ACC112 (cell line): Measurements from ENCODE around the gene ACOX3.

Experiments
- H2AFZ ChIP-seq: fragments of 200-600 bp; sonication (generic); one replicate; pipeline ENCODE4 v1.6.0; 2017; ENCODE audit warnings: antibody characterized with exemption, low read length; ENCODE audit not compliant: unreplicated experiment
- H3K27ac ChIP-seq: fragments of 200-600 bp; sonication (generic); 2 replicates; pipeline ENCODE4 v1.5.1; 2014; ENCODE audit warnings: low read depth, mild to moderate bottlenecking, antibody characterized with exemption, low read length, moderate library complexity
- H3K27me3 ChIP-seq: fragments of 200-600 bp; sonication (generic); 2 replicates; pipeline ENCODE4 v1.6.1; 2014; ENCODE audit warnings: mild to moderate bottlenecking, antibody characterized with exemption, low read length, moderate library complexity, mixed read lengths; ENCODE audit not compliant: insufficient read depth
- H3K36me3 ChIP-seq: fragments of 200-600 bp; sonication (generic); 2 replicates; pipeline ENCODE4 v1.6.1; 2016; ENCODE audit warnings: mild to moderate bottlenecking, antibody characterized with exemption, low read length, moderate library complexity, mixed read lengths; ENCODE audit not compliant: insufficient read depth
- H3K4me1 ChIP-seq: fragments of 200-600 bp; sonication (generic); one replicate; pipeline ENCODE4 v1.6.1; 2016; ENCODE audit warnings: low read length, mixed read lengths; ENCODE audit not compliant: insufficient read depth, unreplicated experiment, control insufficient read depth
- H3K4me3 ChIP-seq: fragments of 200-600 bp; sonication (generic); 2 replicates; pipeline ENCODE4 v1.5.1; 2014; ENCODE audit warnings: mild to moderate bottlenecking, low read depth, low read length
- H3K79me2 ChIP-seq: fragments of 200-600 bp; sonication (generic); one replicate; pipeline ENCODE4 v1.6.0; 2016; ENCODE audit warnings: low read length; ENCODE audit not compliant: control insufficient read depth, unreplicated experiment, insufficient read depth

Gene ACOX3

DNA sequence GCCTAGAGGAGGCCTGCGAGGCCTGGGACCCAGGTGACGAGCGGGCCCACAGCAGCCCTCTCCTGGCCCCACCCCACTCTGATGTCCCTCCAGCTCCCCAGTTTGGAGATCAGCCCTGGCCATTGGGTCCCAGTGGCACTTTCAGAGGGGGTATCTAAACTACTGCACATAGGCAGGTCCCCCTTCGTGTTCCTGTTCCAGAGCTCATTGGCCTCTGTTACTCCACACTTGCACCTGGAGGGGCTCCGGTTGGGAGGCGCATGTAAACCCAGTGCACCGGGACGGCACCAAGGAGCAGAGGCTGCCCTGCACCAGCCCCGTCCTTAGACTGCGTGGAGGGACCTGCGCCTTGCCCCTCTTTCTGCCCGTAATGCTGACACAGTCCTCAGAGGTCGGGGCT, 34.3 kb upstream of the ACOX3 start:
- Histone ChIP-seq H3K79me2 (no peaks in the 10 kb centered on the region), H3K36me3 (no peaks in the 10 kb centered on the region)

DNA sequence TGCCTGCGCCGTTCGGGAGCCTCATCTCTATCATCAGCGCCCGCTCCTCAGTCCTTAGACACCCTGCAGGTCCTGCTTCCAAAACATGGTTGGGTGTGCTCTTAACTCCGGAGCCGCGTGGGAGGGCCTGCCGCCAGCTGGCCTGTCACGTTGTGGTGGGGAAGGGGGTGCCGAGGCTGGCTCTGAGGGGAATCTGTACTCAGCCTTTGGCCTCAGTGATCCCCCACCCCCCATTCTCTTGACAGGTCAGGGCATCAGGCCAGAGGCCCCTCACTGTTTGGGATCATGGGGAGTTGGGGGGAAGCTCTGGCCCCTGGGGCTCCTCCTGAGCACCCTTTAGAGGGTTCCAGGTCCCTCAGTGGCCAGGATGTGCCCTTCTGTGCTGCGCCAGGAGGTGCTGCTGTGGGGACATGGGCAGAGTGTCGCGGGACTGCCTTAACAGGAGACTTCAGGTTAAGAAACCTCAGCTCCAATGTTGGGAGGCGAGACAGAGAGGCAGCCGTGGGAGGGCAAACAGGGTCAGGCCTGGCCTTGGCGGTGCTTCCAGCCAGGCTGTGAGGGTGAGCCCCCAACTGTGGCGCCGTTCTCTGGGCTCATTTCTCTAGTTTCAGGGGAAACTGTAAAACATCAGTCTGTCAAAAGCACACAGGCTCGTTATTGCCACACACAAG, 33.5 kb upstream of the ACOX3 start:
- Histone ChIP-seq H3K79me2 (no peaks in the 10 kb centered on the region), H3K4me1 (peaks cover 25% of the 10 kb centered on the region), H3K36me3 (peaks cover 3% of the 10 kb centered on the region; the same call in 1 of the 2 replicates), H3K27ac (peak overlapping the region; percentile 92), H3K4me3 (peak overlapping the region; percentile 36; the same call in 1 of the 2 replicates), H2AFZ (no peak overlapping the region), H3K27me3 (no peaks in the 10 kb centered on the region)

More for the DNA sequence above, 34.3 kb upstream of the ACOX3 start:
- H3K4me3 ChIP-seq: no peak overlapping the region
- H2AFZ ChIP-seq: no peak overlapping the region
- no peaks in the 10 kb centered on the region for H3K27me3 ChIP-seq
- H3K27ac ChIP-seq: no peak overlapping the region
- peaks cover 25% of the 10 kb centered on the region for H3K4me1 ChIP-seq

DNA sequence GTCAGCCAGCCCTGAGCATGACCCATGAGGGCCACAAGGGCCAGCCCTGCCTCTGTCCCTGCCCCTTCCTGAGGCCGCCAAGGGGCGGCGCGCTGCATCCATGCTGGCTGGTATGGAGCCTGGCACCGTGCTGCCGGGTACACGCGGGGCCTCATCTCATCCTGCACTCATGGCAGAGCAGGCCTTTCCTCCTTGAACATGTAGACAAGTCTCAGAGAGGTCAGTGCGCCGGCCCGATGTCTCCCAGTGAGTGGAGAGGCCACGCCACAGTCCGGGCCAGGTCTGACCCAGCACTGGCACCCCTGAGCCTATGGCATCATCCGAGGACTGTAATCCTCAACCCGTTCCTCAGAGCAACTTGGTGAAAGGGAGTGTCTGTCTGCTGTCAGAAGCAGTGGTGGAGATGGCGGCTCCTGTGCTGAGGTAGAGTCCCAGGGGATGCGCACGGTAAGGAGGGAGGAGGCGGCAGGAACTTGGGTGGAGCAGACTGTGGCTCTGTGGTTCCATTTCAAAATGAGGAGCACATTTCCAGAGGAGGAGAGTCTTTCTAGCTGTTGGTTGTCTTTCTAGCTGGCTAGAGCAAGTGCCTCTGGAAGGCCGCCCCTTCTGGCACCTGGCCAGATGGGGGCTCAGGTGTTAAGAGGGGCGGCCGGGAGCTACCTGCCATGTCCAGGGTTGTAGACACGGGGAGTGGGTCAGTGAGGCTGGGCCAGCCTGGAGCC, 32.8 kb upstream of the ACOX3 start:
- Histone ChIP-seq H3K4me3 (peak overlapping the region; percentile 36; the same call in 1 of the 2 replicates), H3K27me3 (no peaks in the 10 kb centered on the region), H2AFZ (peak overlapping the region; percentile 43), H3K79me2 (no peaks in the 10 kb centered on the region), H3K36me3 (peaks cover 5% of the 10 kb centered on the region; the same call in 1 of the 2 replicates), H3K4me1 (peaks cover 23% of the 10 kb centered on the region), H3K27ac (peak overlapping the region; percentile 92)

DNA sequence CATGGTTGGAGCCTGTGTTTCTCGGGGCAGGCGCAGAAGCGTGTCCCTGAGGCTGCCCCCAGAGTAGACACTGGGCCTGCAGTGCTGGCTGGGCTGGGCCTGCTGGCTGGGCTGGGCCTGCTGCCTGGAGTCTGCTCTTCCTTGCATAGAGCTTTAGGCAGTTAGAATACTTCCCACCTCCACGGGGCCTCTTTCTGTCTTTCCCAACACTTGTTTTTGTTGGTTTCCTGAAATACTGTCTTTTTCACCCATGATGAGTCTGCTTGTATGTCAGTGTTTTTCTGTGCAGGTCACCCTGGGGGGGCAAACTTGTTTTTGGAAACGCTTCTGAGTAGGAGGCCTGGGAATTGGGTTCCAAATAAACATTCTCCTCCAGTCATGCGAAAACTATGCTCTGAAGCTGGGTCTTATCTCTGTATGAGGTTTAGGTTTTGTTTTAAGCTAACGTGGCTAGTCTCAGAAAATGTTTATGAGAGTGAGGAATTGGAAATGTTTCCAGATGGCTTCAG, 32.2 kb upstream of the ACOX3 start:
- peaks cover 23% of the 10 kb centered on the region for H3K4me1 ChIP-seq
- H3K36me3 ChIP-seq: peaks cover 5% of the 10 kb centered on the region; the same call in 1 of the 2 replicates
- H2AFZ ChIP-seq: no peak overlapping the region
- no peaks in the 10 kb centered on the region for H3K27me3 ChIP-seq
- H3K4me3 ChIP-seq: 0 out of 2 replicates have a peak overlapping the region, but pooled peaks have one; percentile 5
- no peaks in the 10 kb centered on the region for H3K79me2 ChIP-seq
- H3K27ac ChIP-seq: peak overlapping the region; percentile 92

DNA sequence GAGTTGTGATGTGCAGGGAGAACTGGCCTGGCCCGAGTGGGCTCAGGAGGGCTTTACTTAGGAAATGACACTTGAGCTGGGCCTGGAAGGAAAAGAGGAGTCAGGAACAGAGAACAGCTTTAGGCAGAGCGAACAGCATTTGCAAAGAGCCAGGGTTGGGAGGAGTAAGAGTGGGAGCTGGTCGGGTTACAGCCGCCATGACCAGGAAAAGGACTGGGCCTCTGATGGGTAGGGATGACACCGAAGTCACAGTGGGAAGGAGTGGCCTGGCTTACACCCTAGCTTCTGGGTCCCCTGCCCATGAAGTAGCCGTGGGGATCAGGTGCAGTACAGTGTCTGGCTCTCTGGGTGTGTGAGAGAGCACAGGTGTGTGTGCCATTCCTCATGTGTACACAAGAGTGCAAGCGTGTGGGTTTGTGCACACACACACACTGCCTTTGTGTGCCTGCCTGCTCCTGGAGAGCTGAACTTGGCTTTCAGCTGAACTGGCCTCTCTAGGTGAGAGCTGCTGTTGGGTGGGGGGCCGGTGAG, 31.7 kb upstream of the ACOX3 start:
- H3K27ac ChIP-seq: peak overlapping the region; percentile 92
- H3K36me3 ChIP-seq: peaks cover 5% of the 10 kb centered on the region; the same call in 1 of the 2 replicates
- H3K4me1 ChIP-seq: peaks cover 23% of the 10 kb centered on the region
- H2AFZ ChIP-seq: no peak overlapping the region
- H3K27me3 ChIP-seq: no peaks in the 10 kb centered on the region
- H3K4me3 ChIP-seq: 0 out of 2 replicates have a peak overlapping the region, but pooled peaks have one; percentile 5
- H3K79me2 ChIP-seq: no peaks in the 10 kb centered on the region

DNA sequence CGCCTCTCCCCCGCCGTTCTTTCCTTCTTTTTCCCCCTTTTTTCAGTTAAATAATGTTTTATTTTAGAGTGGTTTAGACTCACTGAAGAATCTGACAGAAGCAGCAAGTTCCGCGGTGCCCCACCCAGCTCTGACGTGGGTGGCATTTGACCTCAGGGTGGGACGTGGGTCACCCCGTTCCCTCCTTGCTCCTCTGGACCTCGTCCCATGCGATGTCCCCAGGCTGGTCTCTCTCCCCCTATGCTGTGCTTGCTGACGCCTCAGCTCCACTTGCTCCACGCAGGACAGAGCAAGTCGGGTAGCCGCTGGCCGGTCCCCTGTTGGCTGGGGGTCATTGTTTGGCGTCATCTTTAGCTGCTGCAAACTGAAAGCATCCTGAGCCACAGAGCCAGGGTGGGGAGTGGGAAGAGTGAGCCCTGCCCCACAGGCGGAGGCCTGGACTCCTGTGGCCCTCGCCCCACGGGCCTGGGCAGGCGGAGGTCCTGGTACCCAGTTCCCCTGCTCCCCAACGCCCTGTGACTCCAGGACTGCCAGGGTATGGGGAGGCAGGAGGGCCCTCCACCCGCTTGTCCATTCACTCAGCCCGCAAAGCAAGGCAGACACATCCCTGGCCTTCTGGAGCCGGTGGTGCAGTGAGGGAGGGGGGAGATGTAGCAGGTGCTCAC, 30.8 kb upstream of the ACOX3 start:
- Histone ChIP-seq H3K36me3 (peaks cover 5% of the 10 kb centered on the region; the same call in 1 of the 2 replicates), H3K79me2 (no peaks in the 10 kb centered on the region), H3K4me3 (no peak overlapping the region), H2AFZ (no peak overlapping the region), H3K27me3 (no peaks in the 10 kb centered on the region), H3K4me1 (peaks cover 23% of the 10 kb centered on the region), H3K27ac (no peak overlapping the region)

DNA sequence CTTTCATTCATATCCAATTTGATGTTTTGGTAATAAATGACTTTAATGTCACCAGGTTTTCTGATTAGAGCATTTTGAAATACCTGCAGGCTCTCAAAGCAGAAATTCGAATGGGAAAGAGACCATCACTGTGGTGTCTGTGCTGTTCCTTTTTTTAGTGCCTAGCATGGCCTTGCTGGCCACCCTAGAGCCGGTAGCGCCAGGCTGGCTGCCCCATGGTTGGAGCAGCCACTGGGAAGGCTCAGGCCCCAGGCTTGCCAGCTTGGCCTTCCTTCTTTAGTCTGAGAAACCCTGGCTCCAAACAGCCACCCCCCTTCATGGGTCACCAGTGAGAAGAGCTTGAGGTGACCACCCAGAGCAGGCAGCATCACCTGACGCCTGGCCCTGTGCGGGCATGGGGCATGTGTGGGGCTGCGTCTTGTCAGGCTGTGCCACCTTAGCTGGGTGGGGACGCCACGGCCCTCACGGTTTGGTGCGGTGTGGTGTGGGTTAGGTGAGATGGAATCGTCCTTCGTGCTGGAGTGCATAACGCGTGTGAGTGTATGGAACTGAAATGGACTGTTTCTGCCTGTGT, 30.0 kb upstream of the ACOX3 start:
- Histone ChIP-seq H3K79me2 (no peaks in the 10 kb centered on the region), H2AFZ (no peak overlapping the region), H3K27ac (no peak overlapping the region), H3K36me3 (peaks cover 8% of the 10 kb centered on the region; the same call in 1 of the 2 replicates), H3K4me3 (no peak overlapping the region), H3K4me1 (peaks cover 23% of the 10 kb centered on the region), H3K27me3 (no peaks in the 10 kb centered on the region)

DNA sequence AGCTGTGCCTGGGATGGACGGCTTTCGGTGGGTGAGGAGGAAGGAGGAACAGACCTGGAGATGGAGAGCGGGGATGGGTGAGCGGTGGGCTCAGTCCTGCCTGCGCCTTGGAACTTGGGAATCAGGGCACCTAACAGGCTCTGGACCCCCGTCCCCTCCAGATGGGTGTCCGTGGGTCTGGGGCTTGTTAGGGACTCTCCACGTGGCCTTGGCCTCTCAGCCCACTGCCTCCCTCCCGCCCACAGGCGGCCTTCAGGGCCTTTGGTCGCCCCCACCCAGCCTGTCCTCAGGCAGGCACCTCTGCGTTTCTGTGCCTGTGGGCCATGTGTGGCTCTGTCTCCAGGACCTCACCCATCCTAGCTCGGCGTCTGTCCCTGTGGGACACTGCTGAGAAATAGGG, 29.0 kb upstream of the ACOX3 start:
- H3K4me1 ChIP-seq: peaks cover 23% of the 10 kb centered on the region
- no peaks in the 10 kb centered on the region for H3K27me3 ChIP-seq
- no peak overlapping the region for H3K4me3 ChIP-seq
- H3K79me2 ChIP-seq: no peaks in the 10 kb centered on the region
- H3K27ac ChIP-seq: no peak overlapping the region
- H3K36me3 ChIP-seq: peaks cover 14% of the 10 kb centered on the region; the same call in 1 of the 2 replicates
- H2AFZ ChIP-seq: no peak overlapping the region

DNA sequence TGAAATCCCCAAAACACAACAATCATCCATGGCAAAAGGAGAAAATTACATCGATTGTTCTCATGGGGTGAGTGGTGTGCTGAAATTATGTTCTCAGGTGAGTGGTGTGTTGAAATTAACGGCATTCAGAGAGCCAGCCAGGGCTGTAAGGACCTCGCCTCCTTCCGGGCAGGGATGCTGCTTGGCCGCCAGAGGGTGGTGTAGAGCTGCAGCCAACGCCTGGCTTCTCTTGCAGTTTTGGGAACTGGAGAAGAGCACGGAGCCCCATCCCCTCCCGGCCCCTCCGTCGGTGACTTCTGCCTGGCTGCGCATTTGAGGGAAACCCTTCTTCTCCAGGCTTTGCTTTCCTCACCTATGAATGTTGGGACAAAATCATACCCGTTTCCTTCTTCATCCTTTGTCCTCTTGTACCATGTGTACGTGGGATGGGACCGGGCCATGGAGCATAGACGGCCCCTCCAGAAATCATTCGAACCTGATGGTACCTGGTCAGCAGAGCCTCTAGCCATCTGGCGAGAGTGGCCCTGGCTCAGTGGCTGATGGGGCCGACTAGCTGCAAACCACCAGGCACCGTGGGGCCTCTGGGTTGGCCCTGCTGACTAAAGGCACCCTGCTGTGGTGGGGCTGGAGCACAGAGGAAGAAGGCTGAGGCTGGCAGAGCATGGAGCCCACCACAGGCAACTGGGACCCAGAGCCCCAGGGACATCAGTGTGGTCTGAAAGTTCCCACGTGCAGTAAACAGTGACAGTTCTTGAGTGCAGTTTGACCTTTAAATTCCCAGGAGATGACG, 28.4 kb upstream of the ACOX3 start:
- H3K79me2 ChIP-seq: no peaks in the 10 kb centered on the region
- no peaks in the 10 kb centered on the region for H3K27me3 ChIP-seq
- no peak overlapping the region for H3K27ac ChIP-seq
- peaks cover 21% of the 10 kb centered on the region for H3K4me1 ChIP-seq
- H3K36me3 ChIP-seq: peaks cover 14% of the 10 kb centered on the region; the same call in 1 of the 2 replicates
- no peak overlapping the region for H3K4me3 ChIP-seq
- H2AFZ ChIP-seq: no peak overlapping the region
